Neural crest cell (in vitro differentiated cells): ENCODE results near the gene PTPN14. TPM values are rescaled to one million over a fixed set of nuclear protein-coding genes. Genes with fewer than 3 reads are reported as not detected.

Source experiments
- DNase-seq: peaks from one replicate; pipeline ENCODE4 v3.0.0; 2021; ENCODE audit warnings: low read depth, mixed read lengths, low spot score
- H3K27ac Mint-ChIP-seq: one replicate; pipeline ENCODE4 v1.8.0; 2021; ENCODE audit warnings: mild to moderate bottlenecking, mixed read lengths; ENCODE audit not compliant: unreplicated experiment
- H3K27me3 Mint-ChIP-seq: 2 replicates; pipeline ENCODE4 v1.8.0; 2021; ENCODE audit warnings: low read depth, mild to moderate bottlenecking, mixed read lengths
- H3K36me3 Mint-ChIP-seq: 2 replicates; pipeline ENCODE4 v1.8.0; 2021; ENCODE audit warnings: low read depth, mild to moderate bottlenecking, mixed read lengths
- H3K4me1 Mint-ChIP-seq: 2 replicates; pipeline ENCODE4 v1.8.0; 2021; ENCODE audit warnings: mixed read lengths
- H3K4me3 Mint-ChIP-seq: one replicate; pipeline ENCODE4 v1.8.0; 2021; ENCODE audit warnings: mild to moderate bottlenecking, mixed read lengths
- H3K9me3 Mint-ChIP-seq: 2 replicates; pipeline ENCODE4 v1.8.0; 2021; ENCODE audit warnings: mixed read lengths
- total RNA-seq: library from RNA; stranded (reverse); gene quantifications from 2 replicates; pipeline ENCODE4 v1.2.1, GENCODE V29; 2021
- TF ChIP-seq, protein P1 (sequence below): fragments of 200-600 bp; sonication (generic); conservative IDR thresholded peaks from 2 replicates; pipeline ENCODE4 v1.5.0; 2021; ENCODE audit warnings: antibody characterized with exemption, mild to moderate bottlenecking

Gene PTPN14
- total RNA-seq, 1 donor from 2014 or later: 21.4 TPM

DNA sequence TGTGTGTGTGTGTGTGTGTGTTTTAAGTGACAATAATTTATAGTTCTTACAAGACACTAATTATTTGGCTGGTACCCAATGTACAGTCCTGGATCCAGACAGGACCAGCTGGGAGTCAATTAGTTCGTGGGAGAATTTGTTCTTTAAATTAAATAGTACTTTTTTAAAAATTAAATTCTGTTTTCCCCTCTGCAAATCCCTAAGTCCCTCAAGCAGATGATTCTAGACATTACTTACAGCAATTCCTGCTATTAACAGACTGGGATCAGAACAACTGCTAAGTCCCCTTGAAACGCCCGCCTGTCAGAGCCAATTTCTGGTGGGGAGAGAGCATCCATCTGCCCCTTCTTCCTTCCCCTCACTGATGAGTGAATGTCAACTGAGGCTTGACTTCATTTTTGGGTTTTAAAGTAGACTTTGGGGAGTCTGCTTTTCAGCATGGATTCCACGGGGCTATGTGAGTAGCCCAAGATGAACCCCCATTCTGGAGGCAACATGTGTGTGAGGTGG lies 186.6 kb downstream of the PTPN14 start:
- Mint-ChIP-seq H3K36me3 (peaks cover 32% of the 10 kb centered on the region), H3K4me1 (peaks cover 23% of the 10 kb centered on the region), H3K4me3 (no peak overlapping the region), H3K27me3 (no peaks in the 10 kb centered on the region), H3K9me3 (no peaks in the 10 kb centered on the region), H3K27ac (no peak overlapping the region)
- TF ChIP-seq, protein P1, sequence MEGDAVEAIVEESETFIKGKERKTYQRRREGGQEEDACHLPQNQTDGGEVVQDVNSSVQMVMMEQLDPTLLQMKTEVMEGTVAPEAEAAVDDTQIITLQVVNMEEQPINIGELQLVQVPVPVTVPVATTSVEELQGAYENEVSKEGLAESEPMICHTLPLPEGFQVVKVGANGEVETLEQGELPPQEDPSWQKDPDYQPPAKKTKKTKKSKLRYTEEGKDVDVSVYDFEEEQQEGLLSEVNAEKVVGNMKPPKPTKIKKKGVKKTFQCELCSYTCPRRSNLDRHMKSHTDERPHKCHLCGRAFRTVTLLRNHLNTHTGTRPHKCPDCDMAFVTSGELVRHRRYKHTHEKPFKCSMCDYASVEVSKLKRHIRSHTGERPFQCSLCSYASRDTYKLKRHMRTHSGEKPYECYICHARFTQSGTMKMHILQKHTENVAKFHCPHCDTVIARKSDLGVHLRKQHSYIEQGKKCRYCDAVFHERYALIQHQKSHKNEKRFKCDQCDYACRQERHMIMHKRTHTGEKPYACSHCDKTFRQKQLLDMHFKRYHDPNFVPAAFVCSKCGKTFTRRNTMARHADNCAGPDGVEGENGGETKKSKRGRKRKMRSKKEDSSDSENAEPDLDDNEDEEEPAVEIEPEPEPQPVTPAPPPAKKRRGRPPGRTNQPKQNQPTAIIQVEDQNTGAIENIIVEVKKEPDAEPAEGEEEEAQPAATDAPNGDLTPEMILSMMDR: no peak
- DNase-seq: no peak

- no peak overlapping the region for H3K4me3 Mint-ChIP-seq
- no peaks in the 10 kb centered on the region for H3K9me3 Mint-ChIP-seq
- H3K36me3 Mint-ChIP-seq: peaks cover 27% of the 10 kb centered on the region
- H3K27ac Mint-ChIP-seq: no peak overlapping the region
- peaks cover 23% of the 10 kb centered on the region for H3K4me1 Mint-ChIP-seq
- no peak for DNase-seq
- TF ChIP-seq, protein P1: no peak
- no peaks in the 10 kb centered on the region for H3K27me3 Mint-ChIP-seq
Measured at GRCh38 chr1:214364386-214364785, 187.0 kb downstream of the PTPN14 start.

DNA sequence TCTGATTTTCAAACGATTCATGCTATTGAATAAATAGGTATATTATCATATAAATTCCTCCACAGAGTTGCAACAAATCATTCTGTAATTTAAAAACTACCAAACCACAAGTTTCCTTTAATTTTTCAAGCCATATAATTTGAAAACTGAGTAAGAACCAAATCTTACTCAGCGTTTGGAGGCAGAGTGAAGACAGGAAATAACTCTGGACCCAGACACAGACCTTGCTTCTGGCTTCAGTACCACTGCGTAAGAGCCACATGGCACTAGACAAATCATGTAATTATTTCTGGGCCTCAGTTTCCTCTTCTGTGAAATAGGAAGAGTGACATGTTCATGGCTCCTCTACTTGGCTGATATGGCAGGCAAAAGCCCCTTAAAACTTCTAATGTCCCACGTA lies 188.0 kb downstream of the PTPN14 start:
- no peak overlapping the region for H3K27ac Mint-ChIP-seq
- H3K36me3 Mint-ChIP-seq: peaks cover 24% of the 10 kb centered on the region
- TF ChIP-seq, protein P1: no peak
- H3K9me3 Mint-ChIP-seq: no peaks in the 10 kb centered on the region
- no peak overlapping the region for H3K4me3 Mint-ChIP-seq
- H3K4me1 Mint-ChIP-seq: peaks cover 23% of the 10 kb centered on the region
- no peaks in the 10 kb centered on the region for H3K27me3 Mint-ChIP-seq
- no peak for DNase-seq

DNA sequence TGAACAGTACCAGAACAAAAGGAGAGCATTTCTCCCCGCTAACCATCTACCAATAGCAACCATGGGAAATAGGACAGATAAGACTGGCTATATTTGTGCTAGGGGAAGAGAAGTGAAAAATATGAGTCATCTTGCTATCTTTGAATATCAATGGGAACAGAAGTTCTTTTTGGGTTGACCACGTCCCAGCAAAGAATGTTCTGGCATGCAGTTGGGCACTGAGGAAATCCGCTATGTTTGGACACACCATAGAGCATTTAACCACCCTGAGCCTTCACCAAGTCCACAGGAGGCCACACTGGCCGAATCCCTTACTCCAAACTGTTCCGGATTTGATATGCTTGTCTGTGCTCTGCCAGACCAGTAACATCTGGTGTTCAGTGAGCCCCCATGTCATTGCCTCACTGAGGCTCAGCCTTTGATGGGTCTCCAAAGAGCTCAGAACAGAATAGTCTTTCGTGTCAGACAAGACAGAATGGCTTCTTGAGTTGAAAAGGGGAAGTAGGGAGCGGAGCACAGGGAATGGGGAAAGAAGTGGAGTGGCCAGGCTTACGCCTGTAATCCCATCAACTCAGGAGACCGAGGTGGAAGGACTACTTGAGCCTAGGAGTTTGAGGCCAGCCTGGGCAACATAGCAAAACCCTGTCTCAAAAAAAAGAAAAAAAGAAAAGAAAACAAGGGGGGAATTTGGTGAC lies 189.1 kb downstream of the PTPN14 start:
- H3K36me3 Mint-ChIP-seq: peaks cover 24% of the 10 kb centered on the region
- TF ChIP-seq, protein P1: no peak
- H3K27ac Mint-ChIP-seq: no peak overlapping the region
- H3K27me3 Mint-ChIP-seq: no peaks in the 10 kb centered on the region
- no peaks in the 10 kb centered on the region for H3K9me3 Mint-ChIP-seq
- peaks cover 21% of the 10 kb centered on the region for H3K4me1 Mint-ChIP-seq
- H3K4me3 Mint-ChIP-seq: no peak overlapping the region
- no peak for DNase-seq

- Mint-ChIP-seq H3K9me3 (no peaks in the 10 kb centered on the region), H3K27ac (no peak overlapping the region), H3K4me3 (no peak overlapping the region), H3K27me3 (no peaks in the 10 kb centered on the region), H3K4me1 (peaks cover 17% of the 10 kb centered on the region), H3K36me3 (peaks cover 27% of the 10 kb centered on the region)
- TF ChIP-seq, protein P1: no peak
- DNase-seq: no peak
Measured at GRCh38 chr1:214361636-214362035, 189.8 kb downstream of the PTPN14 start.
